Thoracic aorta endothelial cell (primary cell): Measurements from ENCODE around the gene BUD13. TPM values are rescaled to one million over a fixed set of nuclear protein-coding genes. Genes with fewer than 3 reads are reported as not detected.

ENCODE experiments used
- total RNA-seq: library from RNA; depleted of rRNA; stranded (reverse); fragments of >200 nt; gene quantifications from 2 replicates; pipeline ENCODE4 v1.2.3, GENCODE V29; 2012

The BUD13 gene, protein sequence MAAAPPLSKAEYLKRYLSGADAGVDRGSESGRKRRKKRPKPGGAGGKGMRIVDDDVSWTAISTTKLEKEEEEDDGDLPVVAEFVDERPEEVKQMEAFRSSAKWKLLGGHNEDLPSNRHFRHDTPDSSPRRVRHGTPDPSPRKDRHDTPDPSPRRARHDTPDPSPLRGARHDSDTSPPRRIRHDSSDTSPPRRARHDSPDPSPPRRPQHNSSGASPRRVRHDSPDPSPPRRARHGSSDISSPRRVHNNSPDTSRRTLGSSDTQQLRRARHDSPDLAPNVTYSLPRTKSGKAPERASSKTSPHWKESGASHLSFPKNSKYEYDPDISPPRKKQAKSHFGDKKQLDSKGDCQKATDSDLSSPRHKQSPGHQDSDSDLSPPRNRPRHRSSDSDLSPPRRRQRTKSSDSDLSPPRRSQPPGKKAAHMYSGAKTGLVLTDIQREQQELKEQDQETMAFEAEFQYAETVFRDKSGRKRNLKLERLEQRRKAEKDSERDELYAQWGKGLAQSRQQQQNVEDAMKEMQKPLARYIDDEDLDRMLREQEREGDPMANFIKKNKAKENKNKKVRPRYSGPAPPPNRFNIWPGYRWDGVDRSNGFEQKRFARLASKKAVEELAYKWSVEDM
- total RNA-seq, result 20.5 and 23.0 TPM in 2 replicates

GRCh38 chr11:116772443-116773202 lies at the start of gene BUD13:
Gene BUD13 (minus strand): TSS chr11:116772987. CDS start chr11:116772964, 23 bp downstream.

GRCh38 chr11:116791813-116792143 lies 19.0 kb upstream of the BUD13 start, which contains the start of gene APOA5:
Gene APOA5 (minus strand): TSS chr11:116791879. CDS start chr11:116791860, 19 bp downstream.

DNA sequence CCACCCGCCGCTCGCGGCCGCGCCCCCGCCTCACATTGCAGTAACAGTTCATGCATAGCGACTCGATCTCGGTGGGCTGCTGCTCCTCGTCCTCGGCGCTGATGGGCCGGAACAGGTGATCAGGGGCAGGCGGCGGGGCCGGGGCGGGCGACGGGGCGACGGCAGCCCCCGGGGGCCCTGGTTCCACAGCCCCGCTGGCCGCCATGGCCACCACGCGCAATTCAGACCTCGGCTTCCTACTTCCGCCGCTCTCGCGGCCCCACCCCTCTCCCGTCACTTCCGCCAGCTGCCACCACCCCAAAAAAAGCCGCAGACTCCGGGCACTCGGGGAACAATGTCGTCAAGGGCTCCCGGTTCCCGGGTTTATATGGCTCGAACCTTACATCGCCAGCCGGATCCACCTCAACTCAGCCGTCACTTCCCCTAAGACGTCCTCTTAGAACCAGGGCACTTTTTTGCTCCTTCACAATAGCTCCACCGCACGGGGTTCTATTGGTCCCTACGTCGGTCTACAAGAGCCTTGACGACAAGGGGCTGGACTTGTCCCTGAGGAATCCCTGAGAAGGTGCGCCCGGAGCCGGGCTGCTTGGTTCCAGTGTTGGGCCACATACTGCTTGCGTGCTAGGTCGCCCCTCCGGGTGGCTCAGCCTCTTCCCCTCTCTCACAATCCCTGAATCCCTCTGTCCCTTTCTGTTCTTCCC lies 15.1 kb upstream of the BUD13 start, which contains the start of gene ZPR1:
ZPR1 (minus strand) TSS at position 238 of the 701 bp plus-strand sequence; CDS start at position 205, 33 bp downstream.

Other genes with a start within 250 kb of the BUD13 start
- gene ZPR1, start 15.0 kb upstream of the BUD13 start, total RNA-seq, result 41.5 and 51.3 TPM in 2 replicates
- not detected in 2 replicates for gene APOA5, start 18.9 kb upstream of the BUD13 start, total RNA-seq
- not detected in 2 replicates for gene APOA4, start 50.3 kb upstream of the BUD13 start, total RNA-seq
- gene APOC3, start 56.9 kb upstream of the BUD13 start, total RNA-seq, result not detected in 2 replicates
- gene APOA1, start 64.6 kb upstream of the BUD13 start, total RNA-seq, result not detected in 2 replicates